GM21381 (cell line): ENCODE measurements around the gene PSMD4.
"Not testable (repeated sequence)": the region's sequence is repeated elsewhere in the genome, so short reads cannot be mapped to it uniquely, and the experiment has no call there.

Experiments used
- ATAC-seq: cut with Tn5 transposase; IDR thresholded peaks from one replicate; pipeline ENCODE4 v1.9.1; 2021; ENCODE audit warnings: mild to moderate bottlenecking, moderate library complexity; ENCODE audit not compliant: unreplicated experiment

PSMD4 gene

GRCh38 chr1:151254217-151255213, at the start of gene PSMD4:
TSS of gene PSMD4 (plus strand) at chr1:151254734. CDS start at chr1:151254783, 49 bp downstream.
- ATAC-seq = peak; percentile 91

DNA sequence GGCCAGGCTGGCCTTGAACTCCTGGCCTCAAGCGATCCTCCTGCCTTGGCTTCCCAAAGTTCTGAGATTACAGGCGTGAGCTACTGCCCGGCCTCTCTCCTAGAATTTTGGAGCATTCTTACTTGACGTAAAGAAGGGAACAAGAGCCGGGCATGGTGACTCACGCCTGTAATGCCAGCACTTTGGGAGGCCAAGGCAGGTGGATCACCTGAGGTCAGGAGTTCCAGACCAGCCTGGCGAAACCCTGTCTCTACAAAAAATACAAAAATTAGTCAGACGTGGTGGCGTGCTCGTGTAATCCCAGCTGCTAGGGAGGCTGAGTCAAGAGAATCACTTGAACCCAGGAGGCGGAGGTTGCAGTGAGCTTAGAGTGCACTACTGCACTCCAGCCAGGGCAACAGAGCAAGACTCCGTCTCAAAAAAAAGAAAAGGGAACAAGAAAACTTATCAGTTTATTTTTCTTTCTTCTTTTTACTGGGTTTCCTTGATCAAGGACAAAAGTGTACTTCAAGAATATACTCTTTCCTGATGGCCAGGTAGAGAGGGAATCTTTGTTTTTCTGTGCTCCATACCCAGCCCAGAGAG, 49.1 kb upstream of the PSMD4 start:
- ATAC-seq = not testable (repeated sequence)

GRCh38 chr1:151210830-151211229, 43.7 kb upstream of the PSMD4 start:
- no peak for ATAC-seq

DNA sequence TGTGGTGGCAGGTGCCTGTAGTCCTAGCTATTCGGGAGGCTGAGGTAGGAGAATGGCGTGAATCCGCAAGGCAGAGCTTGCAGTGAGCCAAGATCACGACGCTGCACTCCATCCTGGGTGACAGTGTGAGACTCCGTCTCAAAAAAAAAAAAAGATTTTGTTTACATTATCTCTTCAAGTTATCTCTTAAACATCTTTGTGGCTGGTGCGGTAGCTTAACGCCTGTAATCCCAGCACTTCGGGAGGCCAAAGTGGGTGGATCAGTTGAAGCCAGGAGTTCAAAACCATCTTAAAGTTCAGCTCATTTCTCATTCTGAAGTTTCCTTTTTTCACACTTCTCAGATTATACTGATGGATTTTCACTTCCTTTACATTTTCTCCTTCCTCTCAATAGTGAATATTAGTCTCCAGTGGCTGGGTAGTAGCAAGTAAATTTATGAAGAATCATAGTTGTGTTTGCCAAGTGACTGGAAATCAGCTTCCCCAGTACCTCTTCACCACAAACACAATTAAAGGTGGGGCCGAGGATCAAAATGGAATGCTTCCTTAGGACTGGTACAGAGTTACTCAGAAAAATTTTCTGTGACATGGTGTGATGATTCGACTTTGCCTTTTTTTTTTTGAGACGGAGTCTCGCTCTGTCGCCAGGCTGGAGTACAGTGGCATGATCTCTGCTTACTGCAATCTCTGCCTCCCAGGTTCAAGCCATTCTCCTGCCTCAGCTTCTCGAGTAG, 42.4 kb upstream of the PSMD4 start:
- no peak for ATAC-seq

DNA sequence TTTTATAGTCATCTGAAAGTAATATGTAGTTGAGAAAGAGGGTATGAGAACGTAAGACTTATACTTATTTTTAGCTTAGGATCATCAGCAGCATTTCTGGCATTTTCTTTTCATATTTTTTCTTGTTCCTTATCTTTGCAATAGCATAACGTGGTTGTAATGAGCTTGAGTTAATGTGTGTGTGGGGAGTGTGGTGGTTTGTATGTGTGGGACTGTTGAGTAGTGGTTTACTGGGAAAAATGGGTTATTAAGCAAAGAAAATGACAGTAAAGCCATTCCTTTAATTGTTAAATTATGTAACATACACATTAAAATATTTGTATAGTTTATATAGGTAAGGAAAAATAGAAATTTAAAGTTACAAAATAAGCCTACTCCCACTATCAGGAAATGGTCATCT, 41.0 kb upstream of the PSMD4 start:
- no peak for ATAC-seq

- no peak for ATAC-seq
Measured at GRCh38 chr1:151221616-151222015, 32.9 kb upstream of the PSMD4 start.

DNA sequence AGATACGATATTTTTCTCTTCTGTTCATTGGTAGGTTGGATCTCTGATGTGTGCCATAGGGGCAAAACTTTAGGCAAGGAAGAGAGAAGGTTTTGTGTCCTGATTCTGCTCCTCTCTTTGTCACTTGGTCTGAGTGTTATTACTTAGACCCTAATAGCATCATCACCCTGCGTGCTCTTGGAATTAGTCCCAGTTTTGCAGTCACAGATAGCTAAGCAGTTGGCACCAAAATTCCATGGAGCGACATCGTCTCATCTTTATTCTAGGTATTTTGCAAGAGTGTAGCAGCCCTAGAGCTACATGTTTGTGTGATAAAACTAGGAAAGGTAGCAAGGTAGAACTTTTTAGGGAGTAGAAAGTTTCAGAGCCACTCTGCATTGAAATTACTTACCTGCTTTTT, 32.4 kb upstream of the PSMD4 start:
- no peak for ATAC-seq

DNA sequence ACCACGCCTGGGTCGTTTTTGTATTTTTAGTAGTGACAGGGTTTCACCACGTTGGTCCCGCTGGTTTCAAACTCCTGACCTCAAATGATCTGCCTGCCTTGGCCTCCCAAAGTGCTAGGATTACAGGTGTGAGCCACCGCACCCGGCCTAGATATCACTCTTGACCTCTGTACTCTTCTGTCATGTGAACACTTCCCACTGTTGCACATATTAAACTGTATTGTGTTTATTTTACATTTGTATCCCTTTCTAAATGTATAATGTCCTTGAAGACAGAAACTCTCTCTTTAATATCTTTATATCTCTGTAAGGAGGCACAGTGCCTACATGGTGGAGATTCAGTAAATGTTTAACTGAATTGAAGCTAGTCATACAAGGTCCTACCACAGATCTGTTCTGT, 19.3 kb upstream of the PSMD4 start:
- ATAC-seq = no peak

DNA sequence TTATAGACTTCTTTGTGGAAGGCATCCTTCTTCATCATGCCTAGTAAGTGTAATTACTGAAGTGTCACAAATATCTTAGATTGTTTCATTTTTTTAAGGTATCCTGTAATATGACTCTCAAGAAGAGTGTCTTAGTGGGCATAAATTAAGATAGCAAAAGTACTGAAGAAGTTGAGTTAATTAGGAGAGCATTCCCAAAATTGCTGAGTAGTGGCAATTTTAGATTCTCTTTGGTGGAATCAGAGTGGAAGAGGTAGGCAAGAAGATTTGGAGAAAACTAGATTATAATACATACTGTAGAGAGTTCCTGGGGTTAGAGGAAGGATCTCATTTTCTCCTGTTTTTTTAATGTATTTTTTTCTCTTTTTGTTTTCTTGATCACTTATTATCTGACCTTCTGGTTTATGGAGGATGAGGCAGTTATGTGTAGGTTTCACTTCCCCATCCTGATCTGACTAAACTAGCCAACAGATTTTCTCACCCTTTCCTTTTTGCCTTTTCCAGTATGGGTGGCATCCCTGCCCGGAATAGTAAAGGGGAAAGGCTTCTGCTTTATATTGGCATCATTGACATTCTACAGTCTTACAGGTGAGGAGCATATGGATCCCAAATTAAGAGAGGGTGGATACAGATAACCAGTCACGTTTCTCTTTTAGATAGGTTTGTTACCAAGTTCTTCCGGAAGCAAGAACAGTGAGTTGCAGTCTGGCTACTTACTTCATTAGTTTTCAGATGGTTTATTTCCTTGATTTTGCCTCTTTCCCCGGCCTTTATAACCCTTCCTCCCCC, 16.7 kb upstream of the PSMD4 start:
- ATAC-seq = no peak

DNA sequence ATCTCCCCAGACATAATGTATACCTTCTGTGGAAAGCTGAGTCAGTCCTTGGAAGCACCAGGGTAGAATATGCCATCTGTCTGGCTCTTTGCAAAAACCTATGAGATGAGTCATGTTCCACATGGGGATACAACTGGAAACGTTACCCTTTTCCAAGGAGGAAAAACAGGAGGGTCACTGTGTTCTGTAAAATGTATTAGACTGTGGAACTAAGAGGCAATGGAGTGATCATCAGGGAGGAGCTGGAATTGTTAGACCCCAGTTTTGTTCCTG, 16.1 kb upstream of the PSMD4 start:
- no peak for ATAC-seq

- no peak for ATAC-seq
Measured at GRCh38 chr1:151242442-151242841, 12.1 kb upstream of the PSMD4 start.

GRCh38 chr1:151243683-151244216, 10.8 kb upstream of the PSMD4 start:
- ATAC-seq = no peak

DNA sequence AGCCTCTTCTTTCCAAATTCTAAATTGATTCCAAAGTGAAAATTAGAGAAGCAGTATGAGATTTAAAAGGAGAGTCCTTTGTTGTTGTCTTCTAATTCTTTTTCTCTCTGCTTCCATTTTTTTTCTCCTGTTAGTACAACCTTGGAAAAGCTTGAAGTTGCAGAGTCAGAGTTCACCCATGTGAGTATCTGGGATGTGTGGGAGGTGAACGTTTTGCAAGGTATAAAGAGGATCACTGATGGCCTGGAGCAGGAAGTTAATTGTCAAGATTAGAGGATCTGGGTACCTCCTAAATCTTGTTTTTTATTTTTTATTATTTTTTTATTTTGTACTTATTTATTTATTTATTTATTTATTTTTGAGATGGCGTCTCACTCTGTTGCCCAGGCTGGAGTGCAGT, 7.7 kb upstream of the PSMD4 start:
- no peak for ATAC-seq

GRCh38 chr1:151251656-151252470, 2.7 kb upstream of the PSMD4 start:
- ATAC-seq = no peak

GRCh38 chr1:151255381-151255780, 847 bp downstream of the PSMD4 start:
- no peak for ATAC-seq

- no peak for ATAC-seq
Measured at GRCh38 chr1:151259351-151259750, 4.8 kb downstream of the PSMD4 start.

DNA sequence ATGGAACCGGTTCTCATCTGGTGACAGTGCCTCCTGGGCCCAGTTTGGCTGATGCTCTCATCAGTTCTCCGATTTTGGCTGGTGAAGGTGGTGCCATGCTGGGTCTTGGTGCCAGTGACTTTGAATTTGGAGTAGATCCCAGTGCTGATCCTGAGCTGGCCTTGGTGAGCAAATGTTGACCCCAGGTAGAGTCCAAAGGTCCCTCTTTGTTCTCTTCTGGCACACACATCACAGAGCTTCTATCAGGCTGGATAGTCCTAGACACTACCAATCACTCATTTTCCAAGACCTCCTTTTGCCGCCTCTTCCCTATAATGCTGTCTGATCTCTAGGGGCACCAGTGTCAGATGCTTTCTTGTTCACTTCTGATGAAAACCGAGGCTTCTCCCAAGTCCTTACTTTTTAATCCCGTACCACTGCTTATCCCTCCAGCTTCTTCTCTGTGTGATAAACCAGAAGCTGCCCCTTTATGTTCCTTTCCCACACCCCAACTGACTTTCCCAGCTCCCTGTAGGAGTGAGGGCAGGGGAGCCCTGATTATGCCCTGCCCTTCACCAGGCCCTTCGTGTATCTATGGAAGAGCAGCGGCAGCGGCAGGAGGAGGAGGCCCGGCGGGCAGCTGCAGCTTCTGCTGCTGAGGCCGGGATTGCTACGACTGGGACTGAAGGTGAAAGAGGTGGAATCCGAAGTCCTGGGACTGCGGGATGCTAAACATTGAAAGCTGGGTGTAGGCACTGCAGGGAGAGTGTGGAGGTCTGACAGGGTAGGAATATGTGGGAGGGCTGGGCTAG, 11.1 kb downstream of the PSMD4 start:
- ATAC-seq = no peak

DNA sequence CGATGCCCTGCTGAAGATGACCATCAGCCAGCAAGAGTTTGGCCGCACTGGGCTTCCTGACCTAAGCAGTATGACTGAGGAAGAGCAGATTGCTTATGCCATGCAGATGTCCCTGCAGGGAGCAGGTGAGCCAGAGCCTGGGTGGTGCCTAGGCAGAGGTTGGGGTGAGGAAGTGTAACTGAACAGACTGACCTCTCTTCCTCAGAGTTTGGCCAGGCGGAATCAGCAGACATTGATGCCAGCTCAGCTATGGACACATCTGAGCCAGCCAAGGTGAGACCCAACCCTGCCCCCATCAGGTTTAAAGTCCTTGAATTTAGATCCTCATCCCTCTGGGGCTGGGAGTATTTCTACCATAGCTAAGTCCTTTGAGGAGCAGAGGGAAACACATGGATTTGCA, 11.8 kb downstream of the PSMD4 start:
- no peak for ATAC-seq

DNA sequence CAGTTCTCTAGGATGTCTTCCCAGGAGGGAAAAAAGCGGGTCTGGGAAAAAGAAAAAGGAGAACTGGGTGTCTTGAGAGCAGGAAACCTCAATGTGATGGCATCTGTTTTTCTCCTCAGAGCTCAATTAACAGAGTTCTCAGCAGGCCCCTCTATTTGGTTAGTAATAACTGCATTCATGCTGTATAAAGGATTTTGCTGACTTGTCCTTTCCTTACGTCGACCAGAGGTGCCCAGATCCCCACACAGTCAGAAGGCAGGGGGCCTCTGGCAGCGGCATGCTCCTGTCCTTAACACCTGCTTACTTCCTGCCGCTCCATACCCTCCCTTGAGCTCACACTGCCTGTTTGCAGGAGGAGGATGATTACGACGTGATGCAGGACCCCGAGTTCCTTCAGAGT, 12.3 kb downstream of the PSMD4 start:
- ATAC-seq = no peak
